ENCODE results near the gene MARCHF3.

The MARCHF3 gene

DNA sequence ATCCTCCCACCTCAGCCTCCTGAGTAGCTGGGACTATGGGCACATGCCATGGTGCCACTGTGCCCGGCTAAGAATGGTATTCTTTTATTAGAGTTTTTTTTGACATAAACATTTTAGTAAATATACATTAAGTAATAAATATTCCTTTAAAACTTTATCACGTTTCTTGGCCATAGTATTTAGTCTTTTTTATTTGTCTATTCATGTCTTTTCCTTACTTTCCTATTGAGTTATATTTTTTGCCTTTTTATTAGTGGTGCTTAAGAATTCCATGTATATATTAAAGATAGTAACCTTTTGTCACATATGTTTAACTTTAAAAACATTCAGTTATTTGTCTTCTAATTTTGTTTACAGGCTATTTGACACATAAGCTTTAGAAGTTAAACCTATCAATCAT is 73.4 kb downstream of the MARCHF3 start:
- Histone ChIP-seq H3K9ac (no peak overlapping the region), H3K4me2 (ENCODE audit: low read length) (no peak overlapping the region), H3K27me3 (ENCODE audit: control insufficient read depth, insufficient read depth, low read length) (no peaks in the 10 kb centered on the region), H3K4me1 (no peaks in the 10 kb centered on the region), H3K9me3 (ENCODE audit: control insufficient read depth, low read length) (no peaks in the 10 kb centered on the region), H3K4me3 (ENCODE audit: low read depth, low read length) (no peak overlapping the region), H3K79me2 (peaks cover 2% of the 10 kb centered on the region), H3K27ac (no peak overlapping the region), H3K36me3 (ENCODE audit: control insufficient read depth, insufficient read depth, low read length) (no peaks in the 10 kb centered on the region), H2AFZ (no peak overlapping the region)
- TF ChIP-seq, protein P1, sequence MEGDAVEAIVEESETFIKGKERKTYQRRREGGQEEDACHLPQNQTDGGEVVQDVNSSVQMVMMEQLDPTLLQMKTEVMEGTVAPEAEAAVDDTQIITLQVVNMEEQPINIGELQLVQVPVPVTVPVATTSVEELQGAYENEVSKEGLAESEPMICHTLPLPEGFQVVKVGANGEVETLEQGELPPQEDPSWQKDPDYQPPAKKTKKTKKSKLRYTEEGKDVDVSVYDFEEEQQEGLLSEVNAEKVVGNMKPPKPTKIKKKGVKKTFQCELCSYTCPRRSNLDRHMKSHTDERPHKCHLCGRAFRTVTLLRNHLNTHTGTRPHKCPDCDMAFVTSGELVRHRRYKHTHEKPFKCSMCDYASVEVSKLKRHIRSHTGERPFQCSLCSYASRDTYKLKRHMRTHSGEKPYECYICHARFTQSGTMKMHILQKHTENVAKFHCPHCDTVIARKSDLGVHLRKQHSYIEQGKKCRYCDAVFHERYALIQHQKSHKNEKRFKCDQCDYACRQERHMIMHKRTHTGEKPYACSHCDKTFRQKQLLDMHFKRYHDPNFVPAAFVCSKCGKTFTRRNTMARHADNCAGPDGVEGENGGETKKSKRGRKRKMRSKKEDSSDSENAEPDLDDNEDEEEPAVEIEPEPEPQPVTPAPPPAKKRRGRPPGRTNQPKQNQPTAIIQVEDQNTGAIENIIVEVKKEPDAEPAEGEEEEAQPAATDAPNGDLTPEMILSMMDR (IDR thresholded peaks at IDR 0.05) = no peak

DNA sequence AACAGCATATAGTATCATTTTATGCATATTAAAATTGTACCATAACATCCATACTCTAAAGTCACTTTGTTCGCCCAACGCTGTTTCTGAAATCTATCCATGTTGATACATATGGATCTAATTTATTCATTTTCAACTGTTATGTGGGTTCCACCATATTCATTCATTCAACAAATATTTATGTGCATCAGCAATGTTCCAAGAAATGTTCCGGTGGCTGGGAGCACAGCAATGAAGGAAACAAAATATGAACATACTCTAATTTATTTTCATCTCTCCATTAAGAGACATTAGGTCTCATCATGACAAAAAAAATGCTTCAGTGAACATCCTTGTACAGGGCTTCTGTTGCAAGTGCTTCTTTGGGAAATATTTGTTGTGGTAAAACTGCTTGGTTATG is 75.4 kb downstream of the MARCHF3 start:
- Histone ChIP-seq H3K4me1 (no peaks in the 10 kb centered on the region), H3K27me3 (ENCODE audit: control insufficient read depth, insufficient read depth, low read length) (no peaks in the 10 kb centered on the region), H2AFZ (no peak overlapping the region), H3K36me3 (ENCODE audit: control insufficient read depth, insufficient read depth, low read length) (no peaks in the 10 kb centered on the region), H3K79me2 (no peaks in the 10 kb centered on the region), H3K4me2 (ENCODE audit: low read length) (no peak overlapping the region), H3K27ac (no peak overlapping the region), H3K9ac (no peak overlapping the region), H3K4me3 (ENCODE audit: low read depth, low read length) (no peak overlapping the region), H3K9me3 (ENCODE audit: control insufficient read depth, low read length) (no peaks in the 10 kb centered on the region)
- TF ChIP-seq, protein P1 (IDR thresholded peaks at IDR 0.05) = no peak

- no peak overlapping the region for H3K4me2 ChIP-seq (ENCODE audit: low read length)
- TF ChIP-seq, protein P1 (IDR thresholded peaks at IDR 0.05) = no peak
- H3K27me3 ChIP-seq (ENCODE audit: control insufficient read depth, insufficient read depth, low read length) = no peaks in the 10 kb centered on the region
- H3K9me3 ChIP-seq (ENCODE audit: control insufficient read depth, low read length) = no peaks in the 10 kb centered on the region
- no peak overlapping the region for H3K9ac ChIP-seq
- no peak overlapping the region for H2AFZ ChIP-seq
- no peak overlapping the region for H3K4me3 ChIP-seq (ENCODE audit: low read depth, low read length)
- no peaks in the 10 kb centered on the region for H3K36me3 ChIP-seq (ENCODE audit: control insufficient read depth, insufficient read depth, low read length)
- no peak overlapping the region for H3K27ac ChIP-seq
- no peaks in the 10 kb centered on the region for H3K4me1 ChIP-seq
- no peaks in the 10 kb centered on the region for H3K79me2 ChIP-seq
Observed at GRCh38 chr5:126953640-126954039, 76.7 kb downstream of the MARCHF3 start.

GRCh38 chr5:126949475-126949874 is 80.9 kb downstream of the MARCHF3 start:
- Histone ChIP-seq H3K9ac (no peak overlapping the region), H2AFZ (no peak overlapping the region), H3K4me1 (no peaks in the 10 kb centered on the region), H3K4me2 (ENCODE audit: low read length) (no peak overlapping the region), H3K27ac (no peak overlapping the region), H3K27me3 (ENCODE audit: control insufficient read depth, insufficient read depth, low read length) (no peaks in the 10 kb centered on the region), H3K36me3 (ENCODE audit: control insufficient read depth, insufficient read depth, low read length) (no peaks in the 10 kb centered on the region), H3K9me3 (ENCODE audit: control insufficient read depth, low read length) (no peaks in the 10 kb centered on the region), H3K79me2 (no peaks in the 10 kb centered on the region), H3K4me3 (ENCODE audit: low read depth, low read length) (no peak overlapping the region)
- TF ChIP-seq, protein P1 (IDR thresholded peaks at IDR 0.05) = no peak

DNA sequence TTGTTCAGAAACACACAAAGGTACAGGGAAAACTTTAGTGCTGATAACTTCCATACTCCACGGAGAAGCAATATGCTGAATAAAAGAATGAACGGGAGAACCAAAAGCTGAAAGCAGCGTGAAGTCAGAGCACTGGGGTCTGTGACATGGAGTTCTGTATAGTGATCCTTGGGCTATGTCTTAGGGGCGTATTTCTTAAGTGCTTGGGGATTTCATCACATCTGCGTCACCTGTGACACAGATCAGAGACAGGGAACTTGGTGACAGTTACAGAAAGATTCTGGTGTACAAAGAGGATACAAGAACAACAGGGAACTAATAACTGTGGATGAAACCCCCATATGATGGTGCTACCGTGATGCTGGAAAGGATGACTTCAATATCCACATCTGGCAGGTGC is 81.9 kb downstream of the MARCHF3 start:
- Histone ChIP-seq H3K36me3 (ENCODE audit: control insufficient read depth, insufficient read depth, low read length) (no peaks in the 10 kb centered on the region), H3K27ac (no peak overlapping the region), H3K9ac (no peak overlapping the region), H3K27me3 (ENCODE audit: control insufficient read depth, insufficient read depth, low read length) (no peaks in the 10 kb centered on the region), H3K4me3 (ENCODE audit: low read depth, low read length) (no peak overlapping the region), H3K79me2 (no peaks in the 10 kb centered on the region), H3K4me1 (no peaks in the 10 kb centered on the region), H2AFZ (no peak overlapping the region), H3K4me2 (ENCODE audit: low read length) (no peak overlapping the region), H3K9me3 (ENCODE audit: control insufficient read depth, low read length) (no peaks in the 10 kb centered on the region)
- TF ChIP-seq, protein P1 (IDR thresholded peaks at IDR 0.05) = no peak
